ENCODE measurements around the gene CNOT6. TPM values are rescaled to one million over a fixed set of nuclear protein-coding genes. Genes with fewer than 3 reads are reported as not detected.
"Not testable (repeated sequence)": the region's sequence is repeated elsewhere in the genome, so short reads cannot be mapped to it uniquely, and the experiment has no call there.

Gene CNOT6
- total and polyA plus RNA-seq, 2 experiments from 2014 or later, result 13.2 to 20.3 TPM

GRCh38 chr5:180525399-180525798, 31.2 kb downstream of the CNOT6 start:
- Histone ChIP-seq H3K27me3 (no peaks in the 10 kb centered on the region), H3K4me3 (no peak overlapping the region), H3K27ac (no peak overlapping the region), H3K36me3 (peaks cover 5% of the 10 kb centered on the region), H3K9me3 (ENCODE audit: low read depth) (no peaks in the 10 kb centered on the region), H3K4me1 (ENCODE audit: low read depth) (peaks cover 29% of the 10 kb centered on the region)
- DNase-seq (ENCODE audit: low read depth in 1 of 2, low spot score in 1 of 2), result no peak
- TF ChIP-seq, protein P1, sequence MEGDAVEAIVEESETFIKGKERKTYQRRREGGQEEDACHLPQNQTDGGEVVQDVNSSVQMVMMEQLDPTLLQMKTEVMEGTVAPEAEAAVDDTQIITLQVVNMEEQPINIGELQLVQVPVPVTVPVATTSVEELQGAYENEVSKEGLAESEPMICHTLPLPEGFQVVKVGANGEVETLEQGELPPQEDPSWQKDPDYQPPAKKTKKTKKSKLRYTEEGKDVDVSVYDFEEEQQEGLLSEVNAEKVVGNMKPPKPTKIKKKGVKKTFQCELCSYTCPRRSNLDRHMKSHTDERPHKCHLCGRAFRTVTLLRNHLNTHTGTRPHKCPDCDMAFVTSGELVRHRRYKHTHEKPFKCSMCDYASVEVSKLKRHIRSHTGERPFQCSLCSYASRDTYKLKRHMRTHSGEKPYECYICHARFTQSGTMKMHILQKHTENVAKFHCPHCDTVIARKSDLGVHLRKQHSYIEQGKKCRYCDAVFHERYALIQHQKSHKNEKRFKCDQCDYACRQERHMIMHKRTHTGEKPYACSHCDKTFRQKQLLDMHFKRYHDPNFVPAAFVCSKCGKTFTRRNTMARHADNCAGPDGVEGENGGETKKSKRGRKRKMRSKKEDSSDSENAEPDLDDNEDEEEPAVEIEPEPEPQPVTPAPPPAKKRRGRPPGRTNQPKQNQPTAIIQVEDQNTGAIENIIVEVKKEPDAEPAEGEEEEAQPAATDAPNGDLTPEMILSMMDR (IDR thresholded peaks at IDR 0.05; ENCODE audit: low read depth, low read length), result no peak

GRCh38 chr5:180526269-180526668, 32.1 kb downstream of the CNOT6 start:
- Histone ChIP-seq H3K27me3 (no peaks in the 10 kb centered on the region), H3K9me3 (ENCODE audit: low read depth) (no peaks in the 10 kb centered on the region), H3K4me1 (ENCODE audit: low read depth) (peaks cover 29% of the 10 kb centered on the region), H3K27ac (no peak overlapping the region), H3K36me3 (peaks cover 5% of the 10 kb centered on the region), H3K4me3 (no peak overlapping the region)
- TF ChIP-seq, protein P1 (IDR thresholded peaks at IDR 0.05; ENCODE audit: low read depth, low read length), result no peak
- peak in 1 of 2 donors; percentile 5 for DNase-seq (ENCODE audit: low read depth in 1 of 2, low spot score in 1 of 2)

GRCh38 chr5:180527659-180528058, 33.5 kb downstream of the CNOT6 start:
- TF ChIP-seq, protein P1 (IDR thresholded peaks at IDR 0.05; ENCODE audit: low read depth, low read length), result no peak
- Histone ChIP-seq H3K36me3 (peaks cover 5% of the 10 kb centered on the region), H3K4me3 (no peak overlapping the region), H3K4me1 (ENCODE audit: low read depth) (peaks cover 20% of the 10 kb centered on the region), H3K27me3 (no peaks in the 10 kb centered on the region), H3K27ac (no peak overlapping the region), H3K9me3 (ENCODE audit: low read depth) (no peaks in the 10 kb centered on the region)
- no peak for DNase-seq (ENCODE audit: low read depth in 1 of 2, low spot score in 1 of 2)

- not testable (repeated sequence) for H3K4me1 ChIP-seq (ENCODE audit: low read depth); H3K4me3 ChIP-seq; H3K36me3 ChIP-seq; H3K27me3 ChIP-seq; H3K9me3 ChIP-seq (ENCODE audit: low read depth); H3K27ac ChIP-seq; DNase-seq (ENCODE audit: low read depth in 1 of 2, low spot score in 1 of 2)
These were observed 36.9 kb downstream of the CNOT6 start for GRCh38 chr5:180531036-180531585.

DNA sequence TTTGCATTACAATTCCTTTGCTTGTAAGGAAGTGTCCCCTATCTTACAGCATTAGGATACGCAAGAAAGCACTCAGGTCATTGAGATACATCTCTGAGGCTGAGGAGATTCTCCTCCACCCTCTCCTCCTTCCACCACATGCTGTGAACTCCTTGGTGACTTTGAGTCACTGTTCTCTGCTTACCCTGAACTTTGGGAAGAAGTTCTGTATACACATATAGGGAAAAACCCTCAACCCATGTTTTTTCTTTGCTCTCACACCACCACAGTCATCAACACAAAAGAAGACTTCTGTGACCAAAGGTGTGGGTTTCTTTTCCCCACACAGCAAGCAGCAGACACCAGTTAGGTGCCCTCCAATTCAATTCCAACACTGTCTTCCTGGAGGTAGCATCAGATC, 38.1 kb downstream of the CNOT6 start:
- Histone ChIP-seq H3K9me3 (ENCODE audit: low read depth) (no peaks in the 10 kb centered on the region), H3K27me3 (no peaks in the 10 kb centered on the region), H3K27ac (no peak overlapping the region), H3K4me3 (no peak overlapping the region), H3K4me1 (ENCODE audit: low read depth) (no peaks in the 10 kb centered on the region), H3K36me3 (peaks cover 5% of the 10 kb centered on the region)
- TF ChIP-seq, protein P1 (IDR thresholded peaks at IDR 0.05; ENCODE audit: low read depth, low read length), result no peak
- DNase-seq (ENCODE audit: low read depth in 1 of 2, low spot score in 1 of 2), result no peak

DNA sequence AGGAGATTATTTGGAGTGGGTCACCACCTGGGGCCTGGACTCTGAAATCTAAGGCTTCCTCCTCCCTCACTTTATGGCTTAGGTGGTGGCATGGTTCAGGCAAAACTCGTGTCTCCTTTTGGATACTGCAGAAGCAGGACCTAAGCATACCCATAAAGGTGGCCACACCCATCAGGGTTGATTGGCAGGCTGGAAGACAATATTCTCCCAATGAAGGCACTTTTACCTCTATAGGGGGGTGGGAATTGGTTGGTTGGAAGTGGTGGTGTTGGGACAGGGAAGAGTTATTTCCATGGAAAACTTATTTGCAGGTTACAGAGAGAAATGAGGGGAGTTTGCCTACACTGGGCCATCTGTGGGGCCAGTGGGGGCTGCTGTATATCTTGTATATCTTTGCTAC, 39.7 kb downstream of the CNOT6 start:
- TF ChIP-seq, protein P1 (IDR thresholded peaks at IDR 0.05; ENCODE audit: low read depth, low read length), result no peak
- DNase-seq (ENCODE audit: low read depth in 1 of 2, low spot score in 1 of 2), result no peak
- no peaks in the 10 kb centered on the region for H3K4me1 ChIP-seq (ENCODE audit: low read depth)
- H3K36me3 ChIP-seq, result peaks cover 5% of the 10 kb centered on the region
- no peaks in the 10 kb centered on the region for H3K9me3 ChIP-seq (ENCODE audit: low read depth)
- no peak overlapping the region for H3K27ac ChIP-seq
- H3K4me3 ChIP-seq, result no peak overlapping the region
- no peaks in the 10 kb centered on the region for H3K27me3 ChIP-seq
